Spleen (tissue), 11 donors: Measurements from ENCODE around the gene LRRC37A2. TPM values are rescaled to one million over a fixed set of nuclear protein-coding genes. Genes with fewer than 3 reads are reported as not detected.
"Not testable (repeated sequence)": the region's sequence is repeated elsewhere in the genome, so short reads cannot be mapped to it uniquely, and the experiment has no call there.

ENCODE experiments used
- DNase-seq: peaks from one replicate; pipeline ENCODE4 v3.0.0-alpha.2; 2020
- H3K27ac ChIP-seq, 8 donors: fragments of 200-600 bp; sonication (generic) in 7 of 8; 1 replicate in 4 of 8; 2 replicates in 4 of 8; pipeline versions ENCODE4 v1.5.0 to v1.8.0; 2016 to 2021; ENCODE audit warnings: inconsistent platforms in 4 of 8, mild to moderate bottlenecking in 4 of 8, moderate library complexity in 1 of 8
- H3K27me3 ChIP-seq, 7 donors: fragments of 200-600 bp; sonication (generic) in 6 of 7; replicated peaks in 1 of 7; 1 replicate in 4 of 7; 2 replicates in 3 of 7; pipeline versions ENCODE4 v1.5.0 to v1.8.0; 2016 to 2021; ENCODE audit warnings: inconsistent platforms in 3 of 7, mild to moderate bottlenecking in 1 of 7
- H3K36me3 ChIP-seq, 6 donors: fragments of 200-600 bp; sonication (generic) in 5 of 6; 1 replicate in 4 of 6; 2 replicates in 2 of 6; pipeline versions ENCODE4 v1.5.0 to v1.8.0; 2016 to 2021; ENCODE audit warnings: inconsistent platforms in 2 of 6
- H3K4me1 ChIP-seq, 6 donors: fragments of 200-600 bp; sonication (generic) in 5 of 6; 1 replicate in 3 of 6; 2 replicates in 3 of 6; pipeline versions ENCODE4 v1.5.0 to v1.8.0; 2016 to 2021; ENCODE audit warnings: inconsistent platforms in 3 of 6
- H3K4me3 ChIP-seq, 8 donors: fragments of 200-600 bp; sonication (generic) in 7 of 8; 1 replicate in 4 of 8; 2 replicates in 4 of 8; pipeline versions ENCODE4 v1.5.0 to v1.8.0; 2016 to 2021; ENCODE audit warnings: inconsistent platforms in 4 of 8, mild to moderate bottlenecking in 4 of 8, moderate library complexity in 2 of 8
- H3K9me3 ChIP-seq, 8 donors: fragments of 200-600 bp; sonication (generic) in 7 of 8; 1 replicate in 4 of 8; 2 replicates in 4 of 8; pipeline versions ENCODE4 v1.5.0 to v1.8.0; 2016 to 2021; ENCODE audit warnings: inconsistent platforms in 4 of 8
- POLR2AphosphoS5 ChIP-seq, 3 donors: sonication (generic); formaldehyde crosslinking; IDR thresholded peaks; one replicate each; pipeline ENCODE4 v1.5.1; 2017; ENCODE audit warnings: antibody characterized with exemption in 3 of 3
- WGBS, 5 donors: extraction: QIAGEN DNeasy Blood & Tissue Kit in 3 of 5; methylation state at CpG; one replicate each; pipeline versions ENCODE4 v1.1.5 to v1.1.7; 2013 to 2018; 5-methylcytosine and 5-hydroxymethylcytosine counted together
- intact Hi-C: fragments of 100-400 bp; cut with DNase I; formaldehyde crosslinking; loops from one replicate; pipeline ENCODE4 v1.15.0; 2023; ENCODE audit warnings: low total_unique reads
- polyA plus RNA-seq, 3 donors: library from polyadenylated mRNA; stranded (reverse); fragments of 200-250 nt; gene quantifications; one replicate each; pipeline ENCODE4 v1.2.1, GENCODE V29; 2013
- total RNA-seq, 7 donors: library from RNA; depleted of rRNA in 3 of 7; stranded (reverse); fragments of >200 nt in 3 of 7; fragmentation: NEBNext Ultra II Directional in 4 of 7; extraction: Animal tissue kit (Norgen Biotek cat#: 25700) in 4 of 7; gene quantifications; one replicate each; pipeline versions ENCODE4 v1.1.0 to v1.2.1, GENCODE V29; 2016 to 2021
- donor health status: healthy with polysubstance abuse.
- donor health status: DM: no; HTN: no; CAD: no; lungs with moderate emphysema.
- donor health status: DM: no; HTN: no; CAD: no.
- donor health status: Bipolar disorder and iron deficiency.
- donor health status: healthy.
- donor health status: DM: no; HTN: no; CAD: no.
- donor health status: DM: yes; HTN: yes; CAD: no.

Gene LRRC37A2
- total and polyA plus RNA-seq, 10 donors = 2.9 to 38.2 (median 16.8) TPM

DNA sequence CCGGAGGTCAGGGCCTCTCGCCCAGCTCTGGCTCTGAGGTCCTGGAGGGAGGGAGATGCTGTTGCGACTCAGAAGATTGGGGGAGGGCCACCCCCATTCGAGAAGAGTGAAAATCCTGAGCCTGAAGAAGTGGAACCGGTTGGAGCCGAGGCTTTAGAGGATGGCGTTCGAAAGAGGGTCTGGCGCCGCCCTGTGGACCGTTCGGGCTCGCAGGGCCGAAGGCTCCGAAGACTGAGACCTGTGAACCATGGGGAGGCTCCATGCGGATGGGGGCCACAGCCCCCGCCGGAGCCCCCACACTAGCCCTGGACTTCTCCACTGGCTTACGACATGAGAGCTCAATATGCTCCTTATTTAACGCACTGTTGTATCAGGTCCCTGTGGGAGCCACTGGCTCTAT, 46.9 kb downstream of the LRRC37A2 start:
- DNase-seq, H3K9me3 ChIP-seq, H3K27ac ChIP-seq, H3K27me3 ChIP-seq, H3K4me3 ChIP-seq, H3K4me1 ChIP-seq, H3K36me3 ChIP-seq, intact Hi-C loops: not testable (repeated sequence)
- WGBS, 5 donors = no CpG with 5 or more reads among the region's 20 CpGs

DNA sequence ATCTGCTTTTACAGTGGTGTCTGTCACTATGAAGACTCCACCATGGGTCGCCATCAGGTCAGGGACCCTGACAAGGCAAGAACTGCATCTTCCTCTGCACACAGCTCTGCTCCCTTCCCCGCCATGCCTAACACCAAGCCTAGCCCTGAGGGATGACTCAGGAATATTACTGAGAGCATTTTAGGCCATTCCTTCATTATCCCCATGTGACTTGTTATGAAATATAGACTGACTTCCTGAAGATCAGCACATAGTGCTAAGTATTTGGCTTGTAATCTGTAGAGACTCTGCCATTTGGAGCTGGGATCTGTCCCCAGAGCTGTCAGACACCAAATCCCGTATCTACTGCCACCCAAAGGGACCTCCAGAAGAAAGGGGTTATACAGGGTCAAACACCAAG, 47.8 kb downstream of the LRRC37A2 start:
- H3K4me3 ChIP-seq, H3K36me3 ChIP-seq, H3K4me1 ChIP-seq, H3K27ac ChIP-seq, intact Hi-C loops, DNase-seq, H3K9me3 ChIP-seq, H3K27me3 ChIP-seq: not testable (repeated sequence)
- WGBS, 5 donors = no CpG with 5 or more reads among the region's 3 CpGs

DNA sequence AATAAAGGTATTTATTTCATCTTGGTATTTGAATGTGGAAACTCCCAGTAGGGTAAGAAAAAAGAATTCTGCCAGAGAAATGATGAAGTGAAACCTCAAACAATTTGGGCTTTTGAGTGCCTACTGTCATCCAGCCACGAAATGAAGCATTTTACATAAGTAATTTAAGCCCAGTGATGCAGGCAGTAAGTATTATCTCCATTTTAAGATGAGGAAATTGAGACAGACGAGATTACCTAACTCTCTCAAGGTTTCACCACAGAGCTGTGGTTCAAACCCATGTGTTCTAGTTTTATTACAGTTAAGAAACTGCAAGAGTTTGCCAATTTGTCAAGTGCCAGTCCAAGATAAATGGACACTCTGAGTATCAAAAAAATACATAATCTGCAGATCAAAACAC, 54.0 kb downstream of the LRRC37A2 start:
- H3K4me1 ChIP-seq, H3K27me3 ChIP-seq, H3K36me3 ChIP-seq, H3K27ac ChIP-seq, DNase-seq, intact Hi-C loops, H3K9me3 ChIP-seq, H3K4me3 ChIP-seq: not testable (repeated sequence)
- WGBS, 5 donors = no CpG with 5 or more reads among the region's 2 CpGs

DNA sequence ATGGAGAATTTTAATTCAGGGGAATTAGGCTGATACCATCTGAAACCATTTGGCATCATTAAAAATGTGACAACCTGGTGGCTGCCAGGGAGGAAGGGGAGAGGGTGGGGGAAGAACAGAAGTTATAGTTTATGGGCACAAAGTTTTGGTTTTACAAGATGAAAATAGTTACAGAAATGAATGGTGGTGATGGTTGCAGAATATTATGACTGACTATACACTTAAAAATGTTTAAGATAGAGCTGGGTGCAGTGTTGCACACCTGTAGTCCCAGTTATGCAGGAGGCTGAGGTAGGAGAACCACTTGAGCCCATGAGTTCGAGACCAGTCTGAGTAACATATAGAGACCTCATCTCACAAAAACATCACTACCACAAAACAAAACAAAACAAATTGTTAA, 54.7 kb downstream of the LRRC37A2 start:
- H3K4me1 ChIP-seq, H3K36me3 ChIP-seq, DNase-seq, H3K27me3 ChIP-seq, H3K4me3 ChIP-seq, intact Hi-C loops, H3K9me3 ChIP-seq, H3K27ac ChIP-seq: not testable (repeated sequence)
- WGBS, 5 donors = no CpG with 5 or more reads among the region's 1 CpG

DNA sequence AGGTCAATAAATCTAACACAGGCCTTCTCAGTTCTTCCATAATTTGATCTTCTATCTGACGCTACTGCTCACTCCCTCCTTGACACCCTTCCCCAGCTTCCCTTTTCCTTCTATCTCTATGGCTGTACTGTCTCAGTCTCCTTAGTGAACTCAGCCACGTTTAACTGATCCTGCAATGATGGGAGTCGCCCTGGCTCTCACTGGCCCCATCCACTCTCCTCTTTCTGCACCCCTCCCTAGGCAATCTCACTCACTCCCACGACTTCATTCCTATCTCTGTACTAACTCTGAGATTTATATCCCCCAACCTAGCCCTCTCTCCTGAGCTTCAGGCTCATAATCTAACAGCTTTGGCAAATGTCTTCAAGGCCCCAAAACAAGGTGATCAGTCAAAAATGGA, 59.5 kb downstream of the LRRC37A2 start:
- DNase-seq, intact Hi-C loops, H3K36me3 ChIP-seq, H3K4me3 ChIP-seq, H3K9me3 ChIP-seq, H3K4me1 ChIP-seq, H3K27ac ChIP-seq, H3K27me3 ChIP-seq: not testable (repeated sequence)
- no CpG with 5 or more reads among the region's 4 CpGs for WGBS, 5 donors

DNA sequence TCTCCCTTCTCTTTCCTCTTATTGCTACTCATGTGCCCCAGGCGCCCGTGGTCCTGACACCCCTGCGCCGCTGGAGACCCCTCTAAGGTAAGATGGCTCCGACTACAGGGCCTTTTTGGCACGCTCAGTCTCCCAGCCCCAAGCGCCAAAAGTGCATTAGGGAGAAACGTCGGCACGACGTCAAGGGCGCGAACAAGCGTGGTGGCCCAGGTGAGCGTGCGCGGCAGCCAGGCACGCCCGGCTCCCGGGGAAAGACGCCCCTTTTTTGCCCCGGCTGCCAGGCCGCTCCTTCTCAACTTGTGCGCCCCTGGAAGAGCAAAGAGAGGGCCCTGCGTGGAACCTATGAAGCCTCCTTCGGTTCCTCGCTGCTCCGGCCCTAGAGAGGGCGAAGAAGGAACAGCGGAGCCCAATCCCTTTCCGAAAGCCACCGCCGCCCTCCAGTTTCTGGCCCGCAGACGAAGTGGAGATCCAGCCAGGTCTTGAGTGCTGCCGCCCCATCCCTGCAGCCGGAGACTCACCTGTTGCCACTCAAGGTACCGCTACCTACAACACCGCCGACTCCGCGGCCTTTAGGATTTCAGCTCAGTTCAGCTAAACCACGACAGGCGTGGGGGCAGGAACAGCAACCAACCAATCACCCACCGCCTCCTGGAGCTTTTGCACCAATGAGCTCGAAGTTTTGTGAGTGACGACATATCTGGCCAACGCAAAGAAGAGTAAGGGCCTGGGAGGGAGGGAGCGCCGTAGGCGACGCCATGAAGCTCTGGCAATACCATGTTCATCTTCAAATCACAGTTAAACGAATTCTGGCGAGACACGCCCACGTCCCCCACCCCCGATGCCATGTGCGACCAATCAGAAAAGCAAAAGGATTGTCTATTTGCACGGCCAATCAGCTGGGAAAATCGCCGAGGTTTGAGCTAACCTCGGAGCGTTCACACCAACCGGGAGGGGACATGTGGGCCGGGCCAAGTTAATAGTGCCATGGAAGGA, 67.1 kb downstream of the LRRC37A2 start, which contains the start of gene ARL17A:
Gene ARL17A (minus strand): TSS at position 609 of the 993 bp plus-strand sequence. CDS start 3,369 bp downstream, outside the sequence.
- peak in 1 of 3 donors; percentile 18 for TF ChIP-seq POLR2AphosphoS5 (IDR thresholded peaks at IDR 0.05)
- H3K9me3 ChIP-seq, H3K36me3 ChIP-seq, H3K4me1 ChIP-seq, H3K27me3 ChIP-seq, intact Hi-C loops: not testable (repeated sequence)
- H3K27ac ChIP-seq = peak within 1 kb of the TSS in 7 of 8 donors; percentile 62 to 83 (median 70)
- H3K4me3 ChIP-seq = peak within 1 kb of the TSS in 3 of 8 donors; percentile 19 to 58 (median 19)
- WGBS, 5 donors = 0 to 3% (median 0%) methylated on average over 1 to 9 of the region's 65 CpGs; no CpG with 5 or more reads in 1 of the 5 donors
- DNase-seq = peak; percentile 91

GRCh38 chr17:46580082-46580481, 67.8 kb downstream of the LRRC37A2 start:
- intact Hi-C loops, H3K36me3 ChIP-seq, DNase-seq, H3K27me3 ChIP-seq, H3K4me1 ChIP-seq, H3K9me3 ChIP-seq: not testable (repeated sequence)
- Histone ChIP-seq H3K4me3 (peak overlapping the region in 3 of 8 donors; percentile 19 to 58 (median 19)), H3K27ac (peak overlapping the region in 7 of 8 donors; percentile 62 to 83 (median 70))
- 3 to 14% (median 10%) methylated on average over 2 to 7 of the region's 18 CpGs; no CpG with 5 or more reads in 1 of the 5 donors for WGBS, 5 donors

DNA sequence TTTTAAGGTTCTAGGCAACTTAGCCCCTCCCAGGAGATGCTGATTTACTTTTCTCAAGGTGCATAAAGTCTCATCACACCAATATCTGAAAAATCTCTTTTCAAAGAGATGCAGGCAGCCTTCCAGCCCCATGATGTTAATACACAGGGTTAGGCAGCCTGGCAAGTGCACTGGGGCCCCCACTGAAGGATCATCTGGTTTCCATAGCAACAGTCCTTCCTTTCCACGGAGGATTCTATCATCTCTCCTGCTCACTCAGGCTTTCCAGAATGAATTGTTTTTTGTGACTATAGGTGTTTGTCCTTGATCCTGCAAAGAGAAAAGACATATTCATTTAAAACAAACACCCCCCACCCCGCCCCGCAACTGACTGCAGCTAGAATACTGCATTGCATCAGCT, 73.2 kb downstream of the LRRC37A2 start:
- H3K4me3 ChIP-seq, H3K9me3 ChIP-seq, H3K36me3 ChIP-seq, DNase-seq, intact Hi-C loops, H3K4me1 ChIP-seq, H3K27ac ChIP-seq, H3K27me3 ChIP-seq: not testable (repeated sequence)
- WGBS, 5 donors = no CpG with 5 or more reads among the region's 3 CpGs

DNA sequence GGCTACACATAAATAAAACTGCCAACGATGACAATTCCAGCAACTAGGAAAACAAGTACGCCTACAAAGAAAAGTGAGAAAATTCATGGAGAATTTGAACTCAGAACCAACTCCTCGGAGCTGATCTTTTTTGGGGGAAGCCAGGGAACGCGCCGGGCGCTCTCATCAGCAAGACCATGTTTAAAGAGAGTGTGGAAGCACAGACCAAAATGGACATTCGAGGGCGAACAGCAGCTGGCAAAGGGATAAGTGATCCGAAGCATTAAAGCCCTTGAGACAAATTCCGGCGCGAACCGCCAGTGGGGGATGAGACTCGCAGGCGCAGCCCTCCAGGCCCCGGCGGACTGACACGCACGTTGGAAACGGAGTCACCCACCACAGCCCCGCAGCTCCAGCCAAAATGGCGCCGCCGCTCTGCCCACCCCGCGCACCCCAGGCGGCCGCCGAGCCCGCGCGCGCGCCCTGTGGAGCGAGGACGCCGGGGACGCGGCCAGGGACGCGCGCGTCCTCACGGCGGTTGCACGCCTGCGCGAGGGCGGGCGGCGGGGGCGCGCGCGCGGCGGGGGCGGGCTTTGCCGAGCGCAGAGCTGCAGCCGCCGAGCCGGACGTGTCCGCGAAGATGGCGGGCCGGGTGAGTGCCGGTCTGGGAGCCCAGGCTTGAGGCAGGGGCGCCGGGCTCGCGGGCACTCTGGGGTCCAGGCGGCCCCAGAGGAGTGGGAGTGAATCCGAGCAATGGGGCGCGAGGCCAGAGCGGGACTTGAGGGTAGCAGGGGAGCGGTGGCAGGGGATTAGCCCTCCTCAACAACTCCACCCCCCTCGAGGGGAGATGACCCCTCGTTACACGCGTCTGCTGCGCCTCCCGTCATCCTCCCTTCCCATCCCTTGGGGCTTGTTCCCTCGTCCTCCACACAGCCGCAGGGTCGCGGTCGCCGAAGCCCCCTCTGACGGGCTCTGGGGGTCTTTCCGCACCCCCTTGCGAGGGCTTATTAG, 78.2 kb downstream of the LRRC37A2 start, which contains the start of gene NSF:
Gene NSF (plus strand): TSS at position 513 of the 990 bp plus-strand sequence. CDS start 107 bp downstream, at position 620.
- intact Hi-C loops, DNase-seq, H3K4me3 ChIP-seq, H3K27ac ChIP-seq, H3K36me3 ChIP-seq, H3K9me3 ChIP-seq, H3K4me1 ChIP-seq, H3K27me3 ChIP-seq: not testable (repeated sequence)
- no CpG with 5 or more reads among the region's 95 CpGs for WGBS, 5 donors

- H3K27ac ChIP-seq, H3K27me3 ChIP-seq, DNase-seq, H3K4me3 ChIP-seq, H3K36me3 ChIP-seq, intact Hi-C loops, H3K9me3 ChIP-seq, H3K4me1 ChIP-seq: not testable (repeated sequence)
- WGBS, 5 donors = no CpG with 5 or more reads among the region's 7 CpGs
Measured at GRCh38 chr17:46591332-46591731, 79.1 kb downstream of the LRRC37A2 start.
